HEK293T (cell line): ENCODE results near the gene GABARAP.
A peak's percentile ranks its signal among the peaks of the same experiment; 100 is the strongest.

ENCODE experiments used
- CTCF ChIA-PET: fragments of 350-600 bp; formaldehyde crosslinking; extraction: SDS; loops from one replicate; lab custom pipeline; 2021; ENCODE audit warnings: antibody characterized with exemption, inconsistent platforms; lab: Yijun Ruan, JAX
- POLR2A ChIA-PET: fragments of 350-600 bp; formaldehyde crosslinking; extraction: SDS; loops from one replicate; lab custom pipeline; 2020; ENCODE audit warnings: antibody characterized with exemption, inconsistent platforms; lab: Yijun Ruan, JAX
- DNase-seq: peaks from one replicate; pipeline ENCODE4 v3.0.0; 2012; ENCODE audit warnings: mixed read lengths; ENCODE audit errors: extremely low spot score
- ARNT ChIP-seq: fragments of 450-650 bp; IDR thresholded peaks from 2 replicates; pipeline ENCODE4 v1.6.1; 2017; ENCODE audit warnings: mild to moderate bottlenecking
- BHLHE40 ChIP-seq: fragments of 450-650 bp; IDR thresholded peaks from 2 replicates; pipeline ENCODE4 v1.6.1; 2016; ENCODE audit warnings: mild to moderate bottlenecking, moderate library complexity, borderline replicate concordance
- CTBP1 ChIP-seq: fragments of 450-650 bp; IDR thresholded peaks from 2 replicates; pipeline ENCODE4 v1.6.1; 2016; ENCODE audit warnings: borderline replicate concordance
- ELF4 ChIP-seq: fragments of 450-650 bp; IDR thresholded peaks from 2 replicates; pipeline ENCODE4 v1.6.1; 2017; ENCODE audit warnings: antibody characterized with exemption
- FOXA1 ChIP-seq: fragments of 450-650 bp; IDR thresholded peaks from 2 replicates; pipeline ENCODE4 v1.6.1; 2016; ENCODE audit warnings: mild to moderate bottlenecking
- FOXK2 ChIP-seq: fragments of 450-650 bp; IDR thresholded peaks from 2 replicates; pipeline ENCODE4 v1.6.1; 2016; ENCODE audit warnings: mild to moderate bottlenecking
- FOXM1 ChIP-seq: fragments of 450-650 bp; IDR thresholded peaks from 2 replicates; pipeline ENCODE4 v1.6.1; 2017; ENCODE audit warnings: mild to moderate bottlenecking, borderline replicate concordance
- HDGF ChIP-seq: fragments of 450-650 bp; IDR thresholded peaks from 2 replicates; pipeline ENCODE4 v1.6.1; 2017; ENCODE audit warnings: antibody characterized with exemption, borderline replicate concordance
- L3MBTL2 ChIP-seq: fragments of 450-650 bp; conservative IDR thresholded peaks from 2 replicates; pipeline ENCODE4 v1.6.1; 2016; ENCODE audit warnings: mild to moderate bottlenecking
- LEF1 ChIP-seq: fragments of 450-650 bp; IDR thresholded peaks from 2 replicates; pipeline ENCODE4 v1.6.1; 2017; ENCODE audit warnings: mild to moderate bottlenecking, borderline replicate concordance
- NFRKB ChIP-seq: fragments of 450-650 bp; IDR thresholded peaks from 2 replicates; pipeline ENCODE4 v1.6.1; 2016; ENCODE audit warnings: mild to moderate bottlenecking, moderate library complexity
- SP1 ChIP-seq: fragments of 450-650 bp; IDR thresholded peaks from 2 replicates; pipeline ENCODE4 v1.6.1; 2017
- SUZ12 ChIP-seq: fragments of 450-650 bp; IDR thresholded peaks from 2 replicates; pipeline ENCODE4 v1.6.1; 2016; ENCODE audit warnings: mild to moderate bottlenecking
- TARDBP ChIP-seq: fragments of 450-650 bp; IDR thresholded peaks from 2 replicates; pipeline ENCODE4 v1.6.1; 2016
- ZNF384 ChIP-seq: fragments of 450-650 bp; IDR thresholded peaks from 2 replicates; pipeline ENCODE4 v1.6.1; 2016
- TF ChIP-seq, protein P1 (sequence below): fragments of 450-650 bp; IDR thresholded peaks from 2 replicates; pipeline ENCODE4 v1.6.1; 2016

The GABARAP gene

DNA sequence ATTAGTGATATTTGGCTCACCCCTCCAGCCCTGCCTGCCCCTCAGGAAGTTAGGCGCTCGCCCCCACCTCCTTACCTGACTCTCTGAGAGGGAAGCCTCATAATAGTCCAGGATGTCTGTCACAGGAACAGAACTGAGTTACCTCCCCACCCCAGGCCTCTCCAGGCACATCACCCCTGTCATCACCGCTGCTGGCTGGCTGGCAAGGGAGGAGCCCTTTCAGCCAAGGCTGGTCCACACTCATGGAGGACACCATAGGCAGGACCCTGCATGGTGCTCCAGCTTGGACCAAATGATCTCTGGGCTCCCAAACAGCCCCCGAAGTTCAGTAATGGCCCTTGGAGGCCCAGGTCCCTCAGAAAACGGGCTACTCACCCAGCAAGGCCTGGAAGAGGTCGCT is 24.1 kb downstream of the GABARAP start:
- DNase-seq: no peak
- ChIA-PET POLR2A (interaction anchor here (1.7 to 9.3 kb wide), 3 partner anchors 15 to 111 kb away, joined by 3 to 166 read pairs (median 11); partner anchors contain the start of genes DVL2, GABARAP, NEURL4 and PHF23), CTCF (no interaction called here)
- TF ChIP-seq ZNF384 (no peak), SUZ12 (no peak), ARNT (no peak), BHLHE40 (no peak), NFRKB (no peak), FOXM1 (no peak), L3MBTL2 (no peak), HDGF (no peak), FOXA1 (no peak), FOXK2 (no peak), CTBP1 (no peak), TARDBP (no peak), SP1 (no peak)
- TF ChIP-seq, protein P1, sequence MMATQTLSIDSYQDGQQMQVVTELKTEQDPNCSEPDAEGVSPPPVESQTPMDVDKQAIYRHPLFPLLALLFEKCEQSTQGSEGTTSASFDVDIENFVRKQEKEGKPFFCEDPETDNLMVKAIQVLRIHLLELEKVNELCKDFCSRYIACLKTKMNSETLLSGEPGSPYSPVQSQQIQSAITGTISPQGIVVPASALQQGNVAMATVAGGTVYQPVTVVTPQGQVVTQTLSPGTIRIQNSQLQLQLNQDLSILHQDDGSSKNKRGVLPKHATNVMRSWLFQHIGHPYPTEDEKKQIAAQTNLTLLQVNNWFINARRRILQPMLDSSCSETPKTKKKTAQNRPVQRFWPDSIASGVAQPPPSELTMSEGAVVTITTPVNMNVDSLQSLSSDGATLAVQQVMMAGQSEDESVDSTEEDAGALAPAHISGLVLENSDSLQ: no peak

DNA sequence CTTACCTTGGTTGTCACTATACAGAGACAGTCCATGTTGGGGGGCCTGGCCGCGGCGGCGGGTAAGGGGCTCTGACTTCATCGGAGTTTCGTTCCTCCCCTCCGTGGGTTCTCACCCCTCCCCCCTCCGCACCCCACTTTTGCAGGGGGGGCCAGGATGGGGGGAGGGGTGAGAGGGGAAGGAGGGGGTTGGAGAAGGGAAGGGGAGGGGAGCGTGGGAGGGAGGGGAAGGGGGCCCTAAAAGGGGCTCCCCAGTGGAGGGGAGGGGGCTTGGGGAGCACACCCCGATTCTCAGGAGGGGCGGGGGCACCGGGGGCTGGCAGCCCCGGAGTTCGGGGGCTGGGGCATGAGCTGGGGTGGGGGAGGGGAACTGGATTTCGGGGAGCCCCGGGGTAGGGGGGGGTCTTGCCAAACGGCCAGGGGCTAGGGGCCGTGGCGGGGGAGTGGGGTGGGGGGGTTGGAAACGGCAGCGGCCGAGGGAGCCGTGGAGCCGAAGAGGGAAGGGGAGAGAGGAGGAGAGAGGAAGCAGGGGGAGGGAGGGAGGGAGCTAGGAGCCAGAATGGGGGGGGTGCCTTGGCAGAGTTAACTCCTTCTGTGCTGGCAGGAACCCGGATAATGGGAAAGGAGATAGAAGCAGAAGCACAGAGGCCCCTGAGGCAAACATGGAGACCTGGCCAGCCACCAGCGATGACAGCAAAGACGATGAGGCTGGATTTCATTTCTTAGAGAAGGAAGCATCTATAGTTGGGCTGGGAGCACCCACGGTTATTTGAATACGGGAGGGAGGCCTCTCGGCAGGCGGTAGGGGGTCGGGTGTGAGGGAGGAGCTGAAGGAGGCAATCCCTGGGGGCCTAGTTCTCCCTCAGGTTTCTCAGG is 24.9 kb downstream of the GABARAP start:
- peak; percentile 39 for DNase-seq
- TF ChIP-seq ZNF384 (no peak), BHLHE40 (no peak), FOXM1 (no peak), LEF1 (no peak), FOXA1 (no peak), TARDBP (no peak), NFRKB (no peak), CTBP1 (no peak), ARNT (no peak), ELF4 (no peak), SP1 (no peak), L3MBTL2 (no peak), FOXK2 (no peak), SUZ12 (no peak), HDGF (no peak)
- ChIA-PET CTCF (no interaction called here), POLR2A (interaction anchor here (0.6 to 9.3 kb wide), 2 partner anchors 21 to 74 kb away, joined by 3 to 166 read pairs; partner anchors contain the start of genes DVL2, GABARAP and PHF23)

DNA sequence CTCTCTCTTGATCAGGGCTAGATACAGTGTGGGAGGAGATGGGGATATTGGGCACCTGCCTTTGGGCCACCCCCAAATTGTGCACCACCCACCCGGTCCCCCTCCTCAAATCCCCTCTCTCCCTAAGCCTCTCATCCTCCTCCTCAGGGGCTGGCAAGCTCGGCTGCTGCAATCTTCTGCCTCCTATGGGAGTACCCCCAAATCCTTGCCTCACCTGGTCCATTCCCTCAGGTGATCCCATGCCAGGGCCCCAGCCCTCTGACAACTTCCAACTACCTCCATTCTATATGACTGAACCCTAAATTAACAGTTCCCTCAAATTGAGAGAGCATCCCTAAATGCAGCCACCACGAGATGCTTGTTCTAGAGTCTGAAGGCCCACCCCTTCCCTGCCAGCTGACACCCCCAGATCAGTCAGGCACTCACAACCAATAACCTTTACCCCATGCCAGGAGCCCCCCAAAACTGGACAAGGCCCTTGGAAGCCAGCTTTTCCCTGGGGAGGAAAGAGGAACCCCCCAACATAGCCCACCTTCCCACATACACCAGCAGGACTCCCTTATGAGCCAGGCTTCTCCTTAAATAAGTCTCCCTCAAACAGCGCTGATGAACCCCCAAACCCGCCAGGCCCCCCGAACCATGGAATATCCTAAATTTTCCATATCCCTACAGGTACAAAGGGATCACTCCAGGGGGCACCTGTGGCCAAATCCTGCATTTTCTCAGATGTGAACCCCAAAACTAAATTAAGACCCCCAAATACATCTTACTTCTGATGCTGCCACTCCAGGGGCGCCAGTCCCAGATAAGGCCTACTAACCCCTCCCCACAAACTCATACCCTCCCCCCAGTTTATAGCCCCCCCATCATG is 25.8 kb downstream of the GABARAP start:
- ChIA-PET CTCF (interaction anchor here (1.1 kb wide), 1 partner anchor 8 kb away, joined by 3 read pairs; no protein-coding TSS in a partner anchor), POLR2A (interaction anchor here (1.1 to 3.3 kb wide), 2 partner anchors 23 to 181 kb away, joined by 4 to 13 read pairs; partner anchors contain the start of genes PHF23 and SLC16A13)
- no peak for DNase-seq
- TF ChIP-seq CTBP1 (no peak), FOXM1 (no peak), SUZ12 (no peak), TARDBP (no peak)
- TF ChIP-seq, protein P1: no peak

DNA sequence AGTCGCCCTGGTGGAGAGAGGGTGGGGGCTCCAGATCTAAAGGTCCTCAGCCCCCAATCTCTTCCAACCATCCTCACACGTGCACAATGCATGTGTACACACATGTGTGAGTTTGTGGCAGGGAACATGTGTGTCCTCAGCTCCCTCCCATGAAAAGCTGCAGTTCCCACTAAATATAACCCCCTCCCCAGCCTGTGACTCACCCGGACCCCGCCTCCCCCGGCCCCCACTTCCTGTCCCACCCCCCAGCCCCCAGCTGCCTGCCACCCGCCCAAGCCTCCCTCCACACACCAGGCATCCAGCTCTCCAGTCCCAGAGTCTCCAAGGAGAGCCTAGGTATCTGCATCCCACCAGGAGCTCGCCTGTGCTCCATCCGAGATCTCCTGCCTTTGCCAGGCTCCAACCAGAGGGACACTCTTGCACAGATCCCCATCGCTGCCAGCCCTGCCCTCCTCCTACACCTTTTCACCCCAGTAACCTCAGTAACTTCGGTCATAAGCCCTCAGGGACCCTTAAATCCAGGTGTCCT is 26.5 kb downstream of the GABARAP start:
- CTCF ChIA-PET: interaction anchor here (1.1 kb wide), 1 partner anchor 9 kb away, joined by 3 read pairs; no protein-coding TSS in a partner anchor
- no peak for DNase-seq
- TF ChIP-seq FOXK2: no peak
- TF ChIP-seq LEF1: no peak
- no peak for TF ChIP-seq ARNT
- no peak for TF ChIP-seq FOXA1
- POLR2A ChIA-PET: interaction anchor here (1.1 to 3.3 kb wide), 4 partner anchors 23 to 180 kb away, joined by 4 to 13 read pairs (median 10); partner anchors contain the start of genes NEURL4, PHF23 and SLC16A13

DNA sequence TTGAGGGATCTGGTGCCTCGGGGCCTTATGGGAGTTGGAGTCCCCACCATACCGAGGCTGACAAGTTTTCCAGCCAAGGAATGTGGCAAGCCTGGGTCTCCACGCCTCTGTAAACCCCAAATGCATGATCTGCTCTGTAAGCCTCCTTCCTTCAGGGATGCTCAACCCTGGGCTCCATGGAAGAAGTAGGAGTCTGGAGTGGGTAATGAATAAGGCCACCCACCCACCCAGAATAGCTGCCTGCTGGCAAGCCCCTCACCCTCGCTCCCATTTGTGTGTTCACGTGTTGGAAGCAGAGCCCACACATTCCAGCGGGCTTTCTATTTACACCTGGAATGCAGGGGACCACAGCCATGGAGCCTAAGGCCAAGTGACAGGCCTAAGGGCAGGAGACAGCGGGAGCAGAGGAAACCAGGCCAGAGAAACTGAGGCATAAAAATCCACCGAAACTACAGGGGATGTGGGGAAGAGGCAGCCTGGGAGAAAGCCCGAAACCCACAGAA is 27.1 kb downstream of the GABARAP start:
- CTCF ChIA-PET: no interaction called here
- POLR2A ChIA-PET: interaction anchor here (1.1 to 3.3 kb wide), 5 partner anchors 24 to 180 kb away, joined by 4 to 13 read pairs (median 8); partner anchors contain the start of genes GABARAP, NEURL4, PHF23 and SLC16A13
- DNase-seq: no peak
- TF ChIP-seq FOXK2: no peak
- peak; percentile 95 for TF ChIP-seq SUZ12
